Activated CD4-positive, CD25-positive, alpha-beta regulatory T cell treated with anti-CD3 and anti-CD28 coated beads, Interleukin-2, amount 50 U/mL, for 72 hours (primary cell): ENCODE results near the gene SHOC2.

Experiments used
- DNase-seq: peaks from one replicate; pipeline ENCODE4 v3.0.0; 2021

SHOC2 gene

GRCh38 chr10:110919349-110919931 lies at the start of gene SHOC2:
Gene SHOC2 (plus strand): TSS chr10:110919604. CDS start chr10:110964359, 44,755 bp downstream.
- peak; percentile 94 for DNase-seq

GRCh38 chr10:110870823-110871297 lies 48.5 kb upstream of the SHOC2 start:
- no peak for DNase-seq

- peak; percentile 94 for DNase-seq
Measured at GRCh38 chr10:110871298-110872084, 47.9 kb upstream of the SHOC2 start, which contains the start of gene PDCD4. Gene PDCD4 (plus strand): TSS chr10:110871928. CDS start chr10:110876028, 4,100 bp downstream.

GRCh38 chr10:110872145-110872983 lies 47.0 kb upstream of the SHOC2 start:
- peak; percentile 71 for DNase-seq

- no peak for DNase-seq
Measured at GRCh38 chr10:110872984-110873923, 46.1 kb upstream of the SHOC2 start.

GRCh38 chr10:110873951-110874350 lies 45.5 kb upstream of the SHOC2 start:
- no peak for DNase-seq

- no peak for DNase-seq
Measured at GRCh38 chr10:110876000-110876399, 43.4 kb upstream of the SHOC2 start.

GRCh38 chr10:110876788-110877187 lies 42.6 kb upstream of the SHOC2 start:
- DNase-seq: no peak

GRCh38 chr10:110880012-110880411 lies 39.4 kb upstream of the SHOC2 start:
- DNase-seq: no peak

- DNase-seq: no peak
Measured at GRCh38 chr10:110881247-110881646, 38.2 kb upstream of the SHOC2 start.

GRCh38 chr10:110881905-110882304 lies 37.5 kb upstream of the SHOC2 start:
- DNase-seq: no peak

GRCh38 chr10:110883924-110884323 lies 35.5 kb upstream of the SHOC2 start:
- DNase-seq: no peak

GRCh38 chr10:110885932-110886674 lies 33.3 kb upstream of the SHOC2 start:
- no peak for DNase-seq

GRCh38 chr10:110887560-110887959 lies 31.8 kb upstream of the SHOC2 start:
- no peak for DNase-seq

- no peak for DNase-seq
Measured at GRCh38 chr10:110892602-110893288, 26.7 kb upstream of the SHOC2 start.

GRCh38 chr10:110893559-110894179 lies 25.7 kb upstream of the SHOC2 start:
- no peak for DNase-seq

GRCh38 chr10:110897184-110897583 lies 22.2 kb upstream of the SHOC2 start:
- no peak for DNase-seq

- DNase-seq: no peak
Measured at GRCh38 chr10:110898391-110898790, 21.0 kb upstream of the SHOC2 start.

GRCh38 chr10:110900983-110901382 lies 18.4 kb upstream of the SHOC2 start:
- no peak for DNase-seq
